ENCODE results near the gene TXK.
"Not testable (repeated sequence)": the region's sequence is repeated elsewhere in the genome, so short reads cannot be mapped to it uniquely, and the experiment has no call there.

Gene TXK

DNA sequence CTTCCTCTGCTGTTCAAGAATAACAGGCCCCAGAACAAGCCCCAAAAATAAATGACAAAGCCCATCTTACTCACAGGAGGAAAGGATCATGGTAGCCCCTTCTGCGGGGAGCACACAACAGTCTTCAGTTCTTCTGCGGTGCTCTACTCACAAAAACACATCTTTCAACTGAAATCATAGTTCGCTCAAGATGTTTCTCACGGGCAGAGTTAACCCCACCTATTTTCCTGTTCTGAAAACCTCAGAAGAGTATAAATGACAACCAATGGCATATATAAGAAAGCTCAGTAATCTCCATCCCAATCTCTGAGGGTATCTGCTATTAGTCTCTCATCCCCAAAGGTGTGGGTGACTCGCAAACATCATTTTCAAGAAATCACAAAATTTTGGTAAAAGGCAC lies at the start of gene TXK:
TSS of gene TXK (minus strand) at position 170 of the 400 bp plus-strand sequence. CDS start at position 90, 80 bp downstream.
- DNase-seq: no peak

DNA sequence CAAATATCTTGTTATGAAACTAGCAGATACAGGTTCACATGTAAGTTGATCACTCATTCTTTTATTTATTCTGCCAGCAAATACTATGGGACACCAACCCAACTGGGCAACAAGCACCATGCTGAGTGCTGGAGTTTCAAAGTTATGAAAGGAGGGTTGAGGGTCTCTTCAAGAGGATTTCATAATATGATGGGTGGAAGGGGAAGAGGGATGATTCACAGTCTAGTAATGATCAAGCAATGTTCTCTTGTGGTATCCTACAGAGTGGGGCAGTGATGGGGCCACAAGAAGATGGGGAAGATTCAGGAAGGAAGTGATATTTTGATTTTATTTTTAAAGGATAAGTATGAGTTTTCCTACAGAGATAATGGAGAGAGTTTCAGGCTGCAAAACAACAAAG lies 46.2 kb upstream of the TXK start:
- no peak for DNase-seq

DNA sequence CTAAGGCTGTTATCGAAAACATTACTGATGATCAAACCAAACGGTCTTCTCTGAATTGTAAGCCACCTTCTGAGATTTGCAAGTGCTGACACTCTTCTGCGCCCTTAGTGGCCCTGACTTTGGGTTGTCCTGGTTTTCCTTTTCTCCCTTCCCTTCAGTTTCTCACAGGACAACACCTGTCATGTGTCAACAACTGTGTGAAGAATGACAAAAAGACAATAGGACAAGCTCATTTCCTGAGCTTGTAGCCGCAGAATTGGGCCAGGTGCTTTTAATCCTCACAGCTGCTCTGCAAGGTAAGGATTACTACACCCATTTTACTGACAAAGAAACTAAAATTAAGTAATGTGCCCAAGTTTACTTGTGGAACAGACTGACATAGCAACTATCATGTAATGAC lies 44.9 kb upstream of the TXK start:
- no peak for DNase-seq

DNA sequence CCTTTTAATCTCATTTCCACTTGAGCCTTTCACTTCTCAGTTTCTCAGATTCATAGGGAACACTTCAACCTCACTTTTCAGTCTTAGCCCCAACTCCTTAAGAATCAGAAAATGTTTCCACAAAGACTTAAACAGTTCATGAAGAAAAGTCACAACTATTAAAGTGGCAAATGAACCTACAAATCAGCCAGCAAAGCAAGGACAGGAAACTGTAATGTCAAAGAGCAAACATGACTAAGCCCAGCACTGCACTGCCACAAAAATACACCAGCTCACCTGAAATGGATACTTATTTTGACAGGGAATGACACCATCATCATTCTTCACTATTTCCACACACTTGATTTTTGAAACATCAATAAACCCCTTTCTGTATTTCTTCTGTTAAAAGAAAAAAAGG lies 41.8 kb upstream of the TXK start:
- DNase-seq: no peak

DNA sequence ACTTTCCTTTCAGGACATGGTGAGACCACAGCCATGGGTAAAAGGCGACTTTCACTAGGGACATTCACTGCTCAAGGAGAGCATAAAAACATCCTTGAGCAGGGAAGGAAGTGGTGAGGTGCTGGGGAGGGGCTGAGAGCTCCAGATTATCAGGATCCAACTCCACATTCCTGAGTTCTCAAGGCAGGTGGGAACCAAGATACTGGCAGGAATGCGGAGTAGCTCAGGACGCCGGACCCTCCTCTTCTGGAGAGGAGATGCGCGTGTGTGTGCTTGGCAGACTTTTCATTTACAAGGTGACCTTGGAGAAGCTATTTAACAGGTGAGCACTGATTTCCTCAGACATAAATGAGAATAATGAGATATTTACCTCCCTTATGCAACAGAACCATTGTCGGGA lies 41.3 kb upstream of the TXK start:
- no peak for DNase-seq

DNA sequence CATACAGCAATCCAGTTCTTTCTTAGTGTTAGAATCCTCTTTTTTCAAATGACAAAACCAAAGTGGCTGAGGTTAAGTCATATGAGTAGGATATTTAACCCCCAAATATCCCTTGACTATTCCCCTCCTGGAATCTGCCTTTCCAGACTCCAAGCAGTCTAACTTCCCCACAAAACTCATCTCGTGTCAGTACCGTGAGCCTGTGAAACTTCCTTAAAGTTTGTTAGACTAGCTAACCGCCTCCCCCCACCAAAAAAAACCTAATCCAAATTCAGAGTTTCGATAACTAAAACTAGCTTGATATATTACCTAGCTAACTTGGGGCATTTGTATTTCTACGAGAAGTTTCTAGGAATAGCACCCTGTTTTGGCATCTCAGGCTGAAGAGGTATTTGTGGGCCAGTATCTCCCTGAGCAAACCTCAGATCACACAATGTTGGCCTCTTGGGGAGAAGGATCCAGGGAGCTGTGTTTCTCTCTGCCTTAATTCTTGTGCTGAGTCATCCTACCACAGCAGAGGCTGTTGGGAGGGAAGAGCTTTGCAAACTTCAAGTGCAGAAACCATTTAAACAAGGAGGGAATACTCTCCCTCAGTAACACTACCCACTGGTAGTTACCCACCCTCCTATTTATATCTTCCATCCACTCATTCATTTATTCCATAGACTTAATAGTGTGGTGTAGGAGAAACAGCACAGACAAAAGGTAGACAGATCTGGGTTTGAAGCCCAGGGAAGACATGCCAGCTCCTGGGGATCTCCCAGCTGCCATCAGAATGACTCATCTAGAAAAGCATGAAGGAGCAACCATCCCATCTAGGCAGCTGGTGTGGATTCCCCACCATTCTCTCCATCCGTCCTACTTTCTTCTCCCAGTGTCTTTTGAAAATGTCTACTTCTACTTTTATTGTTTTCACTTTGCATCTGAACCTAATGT lies 39.3 kb upstream of the TXK start:
- DNase-seq: no peak

DNA sequence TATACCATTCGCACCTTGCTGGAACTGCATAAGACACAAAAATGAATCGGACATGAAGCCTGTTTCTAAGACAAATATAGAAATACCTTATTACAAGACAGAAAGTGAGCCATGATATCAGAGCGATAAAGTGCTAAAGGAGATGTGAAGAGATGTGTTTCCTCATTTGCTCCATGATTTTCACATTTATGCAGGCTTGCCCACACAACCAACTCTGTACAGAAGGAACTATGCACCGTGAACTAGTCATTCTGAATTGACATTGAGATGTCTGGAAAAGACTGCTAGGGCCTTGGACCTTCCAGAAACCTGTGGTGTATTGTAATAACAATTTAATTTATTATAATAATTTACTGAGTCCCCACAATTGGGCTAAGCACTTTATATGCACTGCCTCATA lies 38.6 kb upstream of the TXK start:
- no peak for DNase-seq

DNA sequence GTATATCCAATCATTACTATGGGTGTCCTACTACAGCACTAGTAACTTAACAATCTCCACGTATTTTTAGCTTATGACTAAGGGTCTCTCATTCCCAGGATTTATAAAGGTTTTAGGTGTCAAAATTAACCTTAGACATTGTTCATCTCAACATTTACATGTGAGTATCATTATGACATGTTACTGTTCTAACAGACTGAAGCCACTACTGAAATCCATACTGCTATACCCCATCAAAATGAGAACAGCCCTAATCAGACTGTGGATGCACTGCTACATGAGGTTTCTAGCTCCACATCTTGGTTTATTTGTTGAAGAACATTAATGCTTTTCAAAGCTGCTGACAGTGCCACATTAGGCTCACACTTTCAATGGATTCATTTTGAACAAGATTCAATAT lies 35.6 kb upstream of the TXK start:
- DNase-seq: no peak

DNA sequence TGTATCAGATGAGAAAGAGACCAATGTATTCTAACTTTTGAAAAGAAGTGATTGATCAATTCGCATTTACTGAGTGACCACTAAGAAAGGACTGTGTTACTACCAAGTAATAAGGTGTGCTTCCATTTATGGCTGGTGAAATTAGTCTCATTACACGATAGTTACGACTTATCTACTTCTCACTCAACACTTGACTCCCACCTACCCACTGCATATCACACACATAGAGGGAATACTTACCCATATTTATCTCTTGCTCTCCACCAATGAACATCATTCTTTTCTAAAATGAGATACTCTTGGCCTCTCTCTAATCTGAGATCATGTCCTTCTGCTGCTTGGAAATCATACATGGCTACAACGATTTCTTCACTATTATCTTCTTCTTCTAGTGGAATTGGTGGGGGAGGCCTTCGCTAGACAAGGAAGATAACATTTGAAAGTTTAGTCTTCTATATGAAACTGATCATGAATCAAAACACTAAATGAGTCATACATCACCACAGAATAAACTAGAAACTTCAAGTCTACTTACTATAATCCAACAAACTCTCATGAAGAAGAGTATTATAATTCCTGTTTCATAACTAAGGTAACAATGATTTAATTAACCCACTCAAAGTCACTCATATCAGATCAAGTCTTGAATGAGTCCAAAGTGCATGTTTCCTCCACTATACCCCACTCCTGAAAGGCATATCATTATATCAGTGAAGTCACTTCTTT lies 33.7 kb upstream of the TXK start:
- DNase-seq: no peak

DNA sequence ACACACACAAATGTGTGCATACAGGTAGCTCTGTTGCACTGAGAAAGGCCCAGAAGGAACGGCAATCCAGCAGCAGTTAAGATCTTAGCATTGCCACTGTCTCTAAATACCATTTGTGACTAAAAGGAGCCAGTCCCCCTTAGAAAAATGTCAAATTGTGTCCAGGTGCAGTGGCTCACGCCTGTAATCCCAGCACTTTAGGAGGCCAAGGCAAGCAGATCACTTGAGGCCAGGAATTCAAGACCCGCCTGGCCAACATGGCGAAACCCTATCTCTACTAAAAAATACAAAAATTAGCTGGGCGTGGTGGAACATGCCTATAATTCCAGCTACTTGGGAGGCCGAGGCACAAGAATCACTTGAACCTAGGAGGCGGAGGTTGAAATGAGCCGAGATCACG lies 30.5 kb upstream of the TXK start:
- not testable (repeated sequence) for DNase-seq

DNA sequence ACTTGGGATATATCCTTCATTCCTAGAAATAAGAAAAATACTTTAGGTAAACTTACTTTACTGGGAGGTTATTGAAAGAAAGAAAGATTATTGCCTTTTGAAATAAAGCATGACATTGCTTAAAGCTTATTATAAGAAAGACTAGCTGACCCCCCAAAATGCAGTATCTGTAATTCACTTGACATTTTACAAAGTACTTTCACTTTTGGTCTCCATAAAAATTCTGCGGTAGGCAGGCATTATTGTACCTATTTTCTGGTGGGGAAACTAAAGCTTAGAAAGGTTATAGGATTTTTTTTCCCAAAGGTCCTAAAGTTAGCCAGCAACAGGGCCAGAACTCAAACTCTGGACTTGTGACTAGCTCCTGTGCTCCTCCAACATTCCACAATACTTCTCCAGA lies 29.7 kb upstream of the TXK start:
- DNase-seq: no peak

DNA sequence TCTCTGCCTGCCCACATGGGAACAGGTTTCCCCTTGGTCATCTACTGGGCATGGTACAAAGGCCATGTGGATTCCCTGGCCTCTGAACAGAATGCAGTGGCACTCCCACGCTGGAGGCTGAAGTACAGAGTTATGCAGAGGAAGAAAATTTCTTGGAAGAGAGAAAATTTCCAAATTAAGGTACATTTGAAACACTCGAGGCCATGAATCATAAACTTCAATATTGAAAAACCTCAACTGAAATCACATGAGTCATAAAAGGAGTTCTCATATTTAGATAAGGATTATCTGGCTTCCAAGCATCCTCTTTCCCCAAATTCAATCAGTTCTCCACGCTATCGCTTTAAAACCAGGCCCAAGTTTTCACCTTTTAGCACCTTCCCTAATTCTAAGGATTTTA lies 28.1 kb upstream of the TXK start:
- no peak for DNase-seq

DNA sequence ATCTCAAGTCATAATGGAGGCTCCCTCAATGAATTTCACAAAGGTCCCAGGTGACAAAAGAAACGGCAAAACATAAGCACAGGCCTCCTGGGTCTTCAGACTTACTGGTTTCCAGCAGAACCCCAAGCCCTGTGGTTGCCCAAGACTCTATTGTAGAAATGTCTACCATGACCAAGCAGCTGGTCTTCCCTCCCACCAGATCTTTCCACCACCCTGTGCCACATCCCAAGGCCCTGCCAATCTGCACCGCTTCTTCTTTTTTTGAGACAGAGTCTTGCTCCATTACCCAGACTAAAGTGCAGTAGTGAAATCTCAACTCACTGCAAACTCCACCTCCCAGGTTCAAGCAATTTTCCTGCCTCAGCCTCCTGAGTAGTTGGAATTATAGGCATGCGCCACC lies 23.2 kb upstream of the TXK start:
- DNase-seq: no peak

DNA sequence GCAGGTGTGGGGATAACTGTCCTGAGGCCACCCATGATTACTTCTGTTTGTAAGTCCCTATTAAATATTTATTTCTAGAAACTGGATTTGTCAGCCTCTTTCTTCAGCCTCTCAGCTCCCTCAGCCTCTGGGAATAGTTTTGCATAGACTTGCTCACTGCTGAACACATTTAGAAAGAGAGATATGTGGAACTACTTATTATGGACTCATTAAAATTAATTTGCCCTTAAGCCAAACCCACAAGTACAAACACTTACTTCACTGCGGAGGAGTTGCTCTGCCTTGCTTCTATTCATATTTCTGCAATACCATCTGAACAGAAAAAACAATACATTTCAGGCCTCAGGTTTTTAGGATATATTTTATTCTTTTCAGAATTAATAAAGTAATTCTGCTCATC lies 22.4 kb upstream of the TXK start:
- DNase-seq: no peak

DNA sequence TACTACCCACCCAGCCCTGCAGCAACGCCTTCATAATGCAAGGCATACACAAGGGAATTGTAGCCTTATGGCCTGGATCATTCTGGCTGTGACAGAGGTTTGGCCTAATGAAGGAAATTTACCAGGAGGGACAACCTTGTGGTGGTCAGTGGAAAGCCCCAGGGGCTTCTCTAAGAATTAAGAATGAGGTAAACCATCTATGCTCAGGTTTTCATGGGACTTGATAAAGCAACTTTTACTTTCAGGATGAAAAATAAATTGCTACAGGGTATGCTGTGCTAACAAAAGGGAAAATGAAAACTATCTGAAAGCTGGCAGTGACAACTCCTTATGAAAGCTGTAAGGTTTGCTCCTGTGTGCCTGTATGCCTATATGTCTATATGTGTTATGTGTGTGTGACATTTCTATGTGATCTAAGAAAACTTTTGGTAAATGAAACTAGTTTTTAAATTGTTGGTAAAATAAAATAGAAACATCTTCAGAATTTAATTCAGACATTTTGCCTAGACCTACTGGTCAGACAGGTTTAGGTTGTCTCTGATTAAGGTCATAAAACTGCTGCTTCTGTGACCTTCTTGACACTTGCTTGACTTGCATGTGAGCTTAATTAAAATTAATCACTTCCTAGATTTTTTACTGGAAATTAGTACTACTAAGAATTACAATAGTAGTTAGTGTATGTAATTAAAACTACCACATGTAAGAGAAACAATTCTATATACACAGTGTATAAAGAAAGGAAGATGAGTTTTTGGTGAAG lies 19.9 kb upstream of the TXK start:
- DNase-seq: no peak

DNA sequence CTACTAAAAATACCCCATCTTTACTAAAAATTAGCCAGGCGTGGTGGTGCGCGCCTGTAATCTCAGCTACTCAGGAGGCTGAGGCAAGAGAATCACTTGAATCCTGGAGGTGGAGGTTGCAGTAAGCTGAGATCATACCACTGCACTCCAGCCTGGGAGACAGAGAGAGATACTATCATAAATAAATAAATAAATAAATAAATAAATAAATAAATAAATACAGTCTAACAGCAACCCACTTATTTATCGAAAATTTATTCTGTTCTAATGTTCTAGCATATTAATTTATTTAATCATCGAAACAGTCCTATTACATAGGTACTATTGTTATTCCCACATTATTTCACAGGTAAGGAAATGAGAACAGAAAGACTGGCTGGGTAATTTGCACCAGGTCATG lies 18.2 kb upstream of the TXK start:
- DNase-seq: no peak

DNA sequence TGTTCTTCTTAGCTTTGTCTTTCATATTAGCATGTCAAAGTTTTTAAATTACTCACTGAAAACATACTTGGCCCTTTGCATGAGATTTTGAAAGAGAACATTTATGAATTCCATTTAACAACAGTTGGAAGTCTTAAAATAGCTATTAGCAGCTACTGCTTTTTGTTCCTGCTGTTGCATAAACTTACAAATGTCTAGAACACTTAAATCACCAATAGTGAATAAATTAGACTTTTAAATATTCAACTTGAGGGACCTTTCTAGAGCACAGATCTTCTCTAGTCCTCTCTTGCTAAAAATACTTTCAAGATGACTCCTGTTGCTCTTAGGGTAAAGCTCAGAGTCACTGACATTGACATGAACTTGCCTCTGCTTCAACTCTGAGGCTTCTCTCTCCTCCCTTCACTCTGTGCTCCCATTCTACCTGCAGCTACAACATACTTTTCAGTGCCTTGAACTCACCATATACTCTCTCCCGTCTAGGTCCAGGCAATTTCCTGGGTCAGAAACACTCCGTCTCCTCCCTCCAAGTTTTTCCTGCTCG lies 15.8 kb upstream of the TXK start:
- DNase-seq: no peak

DNA sequence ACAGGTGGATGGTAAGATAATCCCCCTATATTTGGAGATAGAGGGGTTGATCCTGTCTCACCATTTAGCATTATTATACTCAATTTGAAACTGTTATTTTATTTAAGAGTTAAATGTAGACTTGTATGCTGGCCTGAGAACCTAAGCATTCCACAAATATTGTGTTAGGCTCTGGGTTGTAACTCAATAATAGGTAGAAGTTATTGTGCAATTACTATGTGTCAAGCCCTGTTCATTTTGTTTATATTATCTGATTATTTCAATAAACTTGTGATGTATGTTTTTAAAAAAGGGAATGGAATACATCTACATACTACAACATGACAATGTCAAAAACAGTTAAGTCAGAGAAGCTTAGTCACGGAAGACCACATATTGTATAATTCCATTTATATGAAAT lies 13.6 kb upstream of the TXK start:
- DNase-seq: no peak

DNA sequence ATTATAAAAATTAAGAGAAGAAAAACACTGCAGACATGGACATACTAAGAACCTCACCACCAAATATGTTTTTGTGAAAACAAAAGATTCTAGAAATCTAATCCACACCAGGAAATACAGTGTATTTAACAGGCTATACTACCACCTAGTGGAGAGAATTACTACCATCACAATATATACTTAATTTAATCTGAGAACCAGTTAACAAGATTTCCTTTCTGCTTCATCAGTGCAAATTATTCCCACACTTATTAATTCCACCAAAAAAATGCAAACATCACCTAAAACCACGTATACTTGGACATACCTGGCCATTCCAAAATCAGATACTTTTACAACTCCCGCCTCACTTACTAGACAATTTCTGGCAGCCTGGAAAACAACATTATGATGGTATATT lies 7.0 kb upstream of the TXK start:
- DNase-seq: peak; percentile 48

DNA sequence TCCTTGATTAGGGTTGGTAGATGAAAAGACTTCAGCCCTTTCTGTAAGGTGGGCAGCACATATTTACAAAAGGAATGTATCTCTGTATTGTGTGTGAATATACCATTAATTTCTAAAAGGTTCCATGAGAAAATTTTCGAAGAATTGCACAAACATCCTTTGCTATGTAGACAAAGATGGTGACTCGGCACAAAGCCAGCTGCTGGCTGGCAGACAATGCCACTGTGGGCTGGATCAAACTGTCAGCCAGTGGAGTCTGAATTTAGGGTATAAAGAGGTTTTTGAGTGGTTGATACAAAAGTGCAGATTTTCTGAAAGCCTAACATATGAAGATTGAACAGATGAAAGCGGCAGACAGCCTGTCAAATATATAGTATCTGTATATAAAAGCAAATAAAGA lies 5.6 kb upstream of the TXK start:
- no peak for DNase-seq

DNA sequence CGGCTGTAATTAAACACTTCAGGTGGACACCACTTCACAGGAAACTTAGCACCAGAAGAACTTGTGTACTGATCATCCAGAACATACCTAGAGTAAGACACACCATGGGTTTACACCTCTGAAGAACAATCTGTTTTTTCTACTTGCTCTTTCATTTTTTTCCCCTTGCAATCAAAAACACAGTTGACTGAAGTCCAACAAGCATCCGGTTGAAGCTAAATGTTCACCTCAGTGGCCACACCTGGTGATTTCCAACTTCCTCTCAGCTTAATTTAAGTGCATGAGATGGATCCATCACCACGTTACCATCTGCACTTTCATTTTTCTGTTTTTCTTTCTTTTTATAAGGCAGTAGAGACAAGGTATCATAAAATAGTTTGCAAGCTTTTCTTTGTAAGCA lies 4.9 kb upstream of the TXK start:
- no peak for DNase-seq

DNA sequence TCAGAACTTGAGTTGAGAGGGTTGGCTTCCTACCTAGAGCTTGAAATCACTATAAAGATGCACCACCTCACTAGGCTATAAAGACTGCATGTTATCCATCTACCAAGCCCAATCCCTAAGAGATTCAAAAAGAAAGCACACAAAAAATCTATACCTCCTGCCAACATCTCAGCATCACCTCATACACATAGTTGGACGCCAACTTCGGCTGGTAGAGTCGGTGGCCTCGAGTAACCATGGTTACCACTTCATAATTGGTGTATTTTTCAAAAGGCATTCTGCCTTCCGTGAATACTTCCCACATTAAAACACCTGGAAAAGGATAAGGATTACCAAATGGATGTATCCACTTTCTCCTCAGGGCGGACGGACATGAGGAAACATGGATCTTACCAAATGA lies 4.5 kb upstream of the TXK start:
- no peak for DNase-seq

DNA sequence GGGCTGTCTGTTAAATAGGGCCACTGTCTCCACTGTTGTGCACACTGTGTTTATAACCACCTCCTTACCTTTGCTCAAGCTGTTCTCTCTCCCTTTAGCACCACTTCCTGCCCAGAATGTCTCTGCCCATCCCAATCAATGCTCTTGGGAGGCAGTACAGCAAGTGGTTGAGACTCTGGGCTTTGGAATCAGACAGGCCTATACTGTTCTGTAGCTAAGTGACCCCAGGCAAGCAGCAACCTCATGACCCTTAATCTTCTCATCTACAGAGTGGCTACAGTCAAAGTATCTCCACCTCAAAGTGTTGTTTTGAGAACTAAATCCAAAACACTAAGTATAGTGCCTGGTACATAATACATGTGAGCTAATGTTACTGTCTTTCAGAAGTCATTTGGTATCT lies 3.8 kb upstream of the TXK start:
- DNase-seq: no peak
